Peyer's patch (tissue), 4 donors: ENCODE results near the gene FHL1. TPM values are rescaled to one million over a fixed set of nuclear protein-coding genes. Genes with fewer than 3 reads are reported as not detected.

Experiments
- DNase-seq, 3 donors: peaks; one replicate each; pipeline ENCODE4 v3.0.0-alpha.2; 2017 to 2019
- H3K27ac ChIP-seq, 4 donors: fragments of 200-600 bp; sonication (generic); one replicate each; pipeline ENCODE4 v1.5.1; 2016 to 2019
- H3K27me3 ChIP-seq, 2 donors: fragments of 200-600 bp; sonication (generic); one replicate each; pipeline ENCODE4 v1.5.1; 2019
- H3K36me3 ChIP-seq, 3 donors: fragments of 200-600 bp; sonication (generic); one replicate each; pipeline ENCODE4 v1.5.1; 2016 to 2019
- H3K4me1 ChIP-seq, 4 donors: fragments of 200-600 bp; sonication (generic); one replicate each; pipeline ENCODE4 v1.5.1; 2016 to 2019
- H3K4me3 ChIP-seq, 4 donors: fragments of 200-600 bp; sonication (generic); 1 replicate in 3 of 4; 2 replicates in 1 of 4; pipeline ENCODE4 v1.5.1; 2016 to 2019; ENCODE audit warnings: mild to moderate bottlenecking in 1 of 4
- H3K9me3 ChIP-seq, 4 donors: fragments of 200-600 bp; sonication (generic); one replicate each; pipeline ENCODE4 v1.5.1; 2016 to 2019; ENCODE audit warnings: mild to moderate bottlenecking in 1 of 4
- CTCF ChIP-seq, 6 experiments: fragments of 450-650 bp in 4 of 6; fragments of 200-600 bp in 2 of 6; sonication (generic) in 1 of 6; IDR thresholded peaks; one replicate each; pipeline ENCODE4 v1.5.1; 2017 to 2019; ENCODE audit warnings: antibody characterized with exemption in 6 of 6, mild to moderate bottlenecking in 3 of 6, moderate library complexity in 1 of 6
- POLR2A ChIP-seq, 2 donors: fragments of 450-650 bp; IDR thresholded peaks; one replicate each; pipeline ENCODE4 v1.5.1; 2017; ENCODE audit warnings: antibody characterized with exemption in 2 of 2, mild to moderate bottlenecking in 2 of 2, moderate library complexity in 2 of 2
- total RNA-seq, 4 donors: library from RNA; depleted of rRNA; stranded (reverse); fragments of >200 nt; gene quantifications; one replicate each; pipeline ENCODE4 v1.1.0, GENCODE V29; 2016

Gene FHL1
- total RNA-seq, 4 donors from 2014 or later = 33.8 to 302 (median 120) TPM

- no peak for TF ChIP-seq CTCF (IDR thresholded peaks at IDR 0.05)
- no peak for TF ChIP-seq POLR2A (IDR thresholded peaks at IDR 0.05)
- Histone ChIP-seq H3K36me3 (no peaks in the 10 kb centered on the region), H3K27ac (peak overlapping the region in 1 of 4 donors; percentile 35), H3K4me3 (no peak overlapping the region), H3K4me1 (peaks cover 0 to 10% (median 0%) of the 10 kb centered on the region in 4 donors), H3K9me3 (no peaks in the 10 kb centered on the region), H3K27me3 (no peaks in the 10 kb centered on the region)
- no peak for DNase-seq
Observed at GRCh38 chrX:136186023-136186413, 38.7 kb downstream of the FHL1 start.

GRCh38 chrX:136189222-136189621 is 41.9 kb downstream of the FHL1 start:
- no peak for DNase-seq
- TF ChIP-seq CTCF (IDR thresholded peaks at IDR 0.05) = no peak
- TF ChIP-seq POLR2A (IDR thresholded peaks at IDR 0.05) = no peak
- H3K27ac ChIP-seq = no peak overlapping the region
- no peak overlapping the region for H3K4me3 ChIP-seq
- peaks cover 0 to 11% (median 0%) of the 10 kb centered on the region in 4 donors for H3K4me1 ChIP-seq
- no peaks in the 10 kb centered on the region for H3K9me3 ChIP-seq
- H3K36me3 ChIP-seq = no peaks in the 10 kb centered on the region
- H3K27me3 ChIP-seq = no peaks in the 10 kb centered on the region

GRCh38 chrX:136190038-136190713 is 42.8 kb downstream of the FHL1 start:
- Histone ChIP-seq H3K4me3 (no peak overlapping the region), H3K27me3 (no peaks in the 10 kb centered on the region), H3K4me1 (peaks cover 0 to 11% (median 0%) of the 10 kb centered on the region in 4 donors), H3K9me3 (no peaks in the 10 kb centered on the region), H3K27ac (peak overlapping the region in 1 of 4 donors; percentile 42), H3K36me3 (no peaks in the 10 kb centered on the region)
- no peak for TF ChIP-seq CTCF (IDR thresholded peaks at IDR 0.05)
- DNase-seq = no peak

- Histone ChIP-seq H3K27ac (peak overlapping the region in 2 of 4 donors; percentile 9 to 52), H3K4me1 (peaks cover 0 to 18% (median 0%) of the 10 kb centered on the region in 4 donors)
Observed at GRCh38 chrX:136191171-136191570, 43.8 kb downstream of the FHL1 start.

GRCh38 chrX:136192135-136192534 is 44.8 kb downstream of the FHL1 start:
- peak overlapping the region in 1 of 4 donors; percentile 52 for H3K27ac ChIP-seq
- H3K9me3 ChIP-seq = no peaks in the 10 kb centered on the region
- DNase-seq = no peak
- no peaks in the 10 kb centered on the region for H3K36me3 ChIP-seq
- H3K4me3 ChIP-seq = no peak overlapping the region
- TF ChIP-seq POLR2A (IDR thresholded peaks at IDR 0.05) = no peak
- no peak for TF ChIP-seq CTCF (IDR thresholded peaks at IDR 0.05)
- no peaks in the 10 kb centered on the region for H3K27me3 ChIP-seq
- peaks cover 0 to 19% (median 0%) of the 10 kb centered on the region in 4 donors for H3K4me1 ChIP-seq

More at GRCh38 chrX:136191171-136191570, 43.8 kb downstream of the FHL1 start:
- DNase-seq = no peak
- TF ChIP-seq CTCF (IDR thresholded peaks at IDR 0.05) = no peak
- TF ChIP-seq POLR2A (IDR thresholded peaks at IDR 0.05) = no peak
- Histone ChIP-seq H3K9me3 (no peaks in the 10 kb centered on the region), H3K36me3 (no peaks in the 10 kb centered on the region), H3K4me3 (no peak overlapping the region), H3K27me3 (no peaks in the 10 kb centered on the region)
